HL-60 (cell line): Measurements from ENCODE around the gene RBM23.

Experiments
- CTCF ChIP-seq: IDR thresholded peaks from one replicate; pipeline ENCODE4 v1.5.1; 2011; ENCODE audit warnings: low read length, control low read depth, inconsistent platforms; ENCODE audit not compliant: insufficient read depth
- POLR2AphosphoS5 ChIP-seq: IDR thresholded peaks from 2 replicates; pipeline ENCODE4 v1.6.1; 2012; ENCODE audit warnings: low read depth

GRCh38 chr14:22892488-22892887, 26.5 kb downstream of the RBM23 start:
- TF ChIP-seq POLR2AphosphoS5 (no peak), CTCF (no peak)
